ENCODE data around the gene CEP120. TPM values are rescaled to one million over a fixed set of nuclear protein-coding genes. Genes with fewer than 3 reads are reported as not detected.

CEP120 gene
- total RNA-seq, 1 experiment from 2014 or later: 27.1 TPM

GRCh38 chr5:123297866-123298265 lies 125.3 kb downstream of the CEP120 start:
- Mint-ChIP-seq H3K27me3 (ENCODE audit: unreplicated experiment) (no peaks in the 10 kb centered on the region), H3K36me3 (ENCODE audit: insufficient read depth, unreplicated experiment) (no peaks in the 10 kb centered on the region), H3K4me3 (ENCODE audit: low read depth, unreplicated experiment) (no peak overlapping the region), H3K4me1 (ENCODE audit: low read depth, unreplicated experiment) (no peaks in the 10 kb centered on the region), H3K9me3 (ENCODE audit: low read depth, unreplicated experiment) (no peaks in the 10 kb centered on the region), H3K27ac (ENCODE audit: unreplicated experiment) (no peak overlapping the region)
- no TSS peak for BruUV-seq (replicated peaks)
- CTCF ChIA-PET: no interaction called here
- no peak for DNase-seq
- intact Hi-C loops (cut with micrococcal nuclease; ENCODE audit: unreplicated experiment): no loop called here
- TF ChIP-seq CTCF (IDR thresholded peaks at IDR 0.05; ENCODE audit: unreplicated experiment): no peak

DNA sequence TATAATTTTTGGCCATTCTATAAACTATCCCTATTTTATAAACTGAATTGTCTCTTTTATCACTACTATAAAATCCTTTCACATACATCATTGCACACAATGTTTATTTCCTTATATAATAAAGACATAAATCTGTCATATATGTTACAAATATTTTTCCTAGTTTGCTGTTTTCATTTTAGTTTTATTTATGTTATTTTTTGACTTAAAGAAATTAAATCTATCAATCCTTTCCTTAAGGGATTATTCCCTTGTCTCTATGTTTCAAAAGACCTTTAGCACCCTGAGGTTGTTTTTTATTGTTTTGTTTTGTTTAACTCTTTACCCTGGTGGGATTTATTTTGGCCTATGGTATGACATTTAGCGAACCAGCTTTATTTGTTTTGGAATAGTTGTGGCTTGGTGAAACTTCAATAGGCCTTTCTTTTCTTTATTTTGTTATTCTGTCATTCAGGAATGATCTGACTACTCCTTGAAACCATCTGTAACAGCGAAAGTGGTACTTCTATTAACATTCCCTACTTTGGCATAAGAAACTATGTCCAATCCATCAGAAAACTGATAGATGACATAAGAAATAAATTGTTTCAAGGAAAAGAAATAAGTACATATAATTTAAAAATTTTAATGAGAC lies 125.9 kb downstream of the CEP120 start:
- no peak overlapping the region for H3K4me3 Mint-ChIP-seq (ENCODE audit: low read depth, unreplicated experiment)
- no peaks in the 10 kb centered on the region for H3K9me3 Mint-ChIP-seq (ENCODE audit: low read depth, unreplicated experiment)
- no peak for TF ChIP-seq CTCF (IDR thresholded peaks at IDR 0.05; ENCODE audit: unreplicated experiment)
- no peaks in the 10 kb centered on the region for H3K27me3 Mint-ChIP-seq (ENCODE audit: unreplicated experiment)
- no TSS peak for BruUV-seq (replicated peaks)
- H3K27ac Mint-ChIP-seq (ENCODE audit: unreplicated experiment): no peak overlapping the region
- CTCF ChIA-PET: no interaction called here
- intact Hi-C loops (cut with micrococcal nuclease; ENCODE audit: unreplicated experiment): no loop called here
- no peak for DNase-seq
- no peaks in the 10 kb centered on the region for H3K36me3 Mint-ChIP-seq (ENCODE audit: insufficient read depth, unreplicated experiment)
- no peaks in the 10 kb centered on the region for H3K4me1 Mint-ChIP-seq (ENCODE audit: low read depth, unreplicated experiment)

Other genes with a start within 250 kb of the CEP120 start
- 48.2 and 57.5 TPM in 2 replicates for gene CSNK1G3, start 88.8 kb upstream of the CEP120 start, total RNA-seq (2022)